Measurements from ENCODE around the gene ARFRP1. TPM values are rescaled to one million over a fixed set of nuclear protein-coding genes. Genes with fewer than 3 reads are reported as not detected.
A peak's percentile ranks its signal among the peaks of the same experiment; 100 is the strongest.

The ARFRP1 gene
- total RNA-seq, 2 experiments from 2014 or later = 53.3 to 82.1 TPM

DNA sequence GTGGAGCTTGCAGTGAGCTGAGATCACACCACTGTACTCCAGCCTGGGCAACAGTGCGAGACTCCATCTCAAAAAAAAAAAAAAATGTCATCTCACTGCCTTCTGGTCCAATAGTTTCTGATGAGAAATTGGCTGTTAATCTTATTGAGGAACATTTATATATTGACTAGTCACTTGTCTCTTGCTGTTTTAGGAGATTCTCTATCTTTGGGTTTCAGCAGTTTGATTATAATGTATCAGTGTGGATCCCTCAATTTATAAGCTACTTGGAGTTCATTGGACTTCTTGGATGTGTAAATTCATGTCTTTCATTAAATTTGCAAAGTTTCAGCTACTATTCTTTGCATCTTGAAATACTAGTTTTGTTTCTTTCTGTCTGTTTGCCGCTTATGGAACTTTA, 11.2 kb upstream of the ARFRP1 start:
- Histone ChIP-seq H3K4me3 (ENCODE audit: low read depth, low read length, poor library complexity, severe bottlenecking) (no peak overlapping the region), H2AFZ (ENCODE audit: low read length) (no peak overlapping the region), H3K79me2 (ENCODE audit: insufficient read depth, low read depth, low read length) (peaks cover 71% of the 10 kb centered on the region), H3K9me2 (ENCODE audit: insufficient read depth, low read length) (no peaks in the 10 kb centered on the region), H3K36me3 (ENCODE audit: insufficient read depth, low read length) (peaks cover 97% of the 10 kb centered on the region), H4K20me1 (ENCODE audit: insufficient read depth, low read length) (no peaks in the 10 kb centered on the region), H3K4me1 (ENCODE audit: insufficient read depth, low read length, poor library complexity, severe bottlenecking) (no peaks in the 10 kb centered on the region), H3K9me3 (ENCODE audit: low read length) (peaks cover 32% of the 10 kb centered on the region), H3K4me2 (ENCODE audit: low read length) (no peak overlapping the region), H3K27ac (ENCODE audit: low read depth, low read length, poor library complexity, severe bottlenecking) (no peak overlapping the region)
- no TSS peak for BruUV-seq (replicated peaks)
- TF ChIP-seq EZH2phosphoT487 (IDR thresholded peaks at IDR 0.05; ENCODE audit: borderline replicate concordance, low read depth, low read length) = no peak
- TF ChIP-seq, protein P1, sequence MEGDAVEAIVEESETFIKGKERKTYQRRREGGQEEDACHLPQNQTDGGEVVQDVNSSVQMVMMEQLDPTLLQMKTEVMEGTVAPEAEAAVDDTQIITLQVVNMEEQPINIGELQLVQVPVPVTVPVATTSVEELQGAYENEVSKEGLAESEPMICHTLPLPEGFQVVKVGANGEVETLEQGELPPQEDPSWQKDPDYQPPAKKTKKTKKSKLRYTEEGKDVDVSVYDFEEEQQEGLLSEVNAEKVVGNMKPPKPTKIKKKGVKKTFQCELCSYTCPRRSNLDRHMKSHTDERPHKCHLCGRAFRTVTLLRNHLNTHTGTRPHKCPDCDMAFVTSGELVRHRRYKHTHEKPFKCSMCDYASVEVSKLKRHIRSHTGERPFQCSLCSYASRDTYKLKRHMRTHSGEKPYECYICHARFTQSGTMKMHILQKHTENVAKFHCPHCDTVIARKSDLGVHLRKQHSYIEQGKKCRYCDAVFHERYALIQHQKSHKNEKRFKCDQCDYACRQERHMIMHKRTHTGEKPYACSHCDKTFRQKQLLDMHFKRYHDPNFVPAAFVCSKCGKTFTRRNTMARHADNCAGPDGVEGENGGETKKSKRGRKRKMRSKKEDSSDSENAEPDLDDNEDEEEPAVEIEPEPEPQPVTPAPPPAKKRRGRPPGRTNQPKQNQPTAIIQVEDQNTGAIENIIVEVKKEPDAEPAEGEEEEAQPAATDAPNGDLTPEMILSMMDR (conservative IDR thresholded peaks at IDR 0.05; ENCODE audit: low read length) = no peak
- intact Hi-C loops (cut with micrococcal nuclease; ENCODE audit: unreplicated experiment) = no loop called here
- DNase-seq (ENCODE audit: low spot score) = no peak
- POLR2A ChIA-PET = interaction anchor here (0.7 to 1.2 kb wide), 2 partner anchors 8 to 9 kb away, joined by 4 to 5 read pairs; no protein-coding TSS in a partner anchor
- CTCF ChIA-PET (ENCODE audit: unreplicated experiment) = no interaction called here

DNA sequence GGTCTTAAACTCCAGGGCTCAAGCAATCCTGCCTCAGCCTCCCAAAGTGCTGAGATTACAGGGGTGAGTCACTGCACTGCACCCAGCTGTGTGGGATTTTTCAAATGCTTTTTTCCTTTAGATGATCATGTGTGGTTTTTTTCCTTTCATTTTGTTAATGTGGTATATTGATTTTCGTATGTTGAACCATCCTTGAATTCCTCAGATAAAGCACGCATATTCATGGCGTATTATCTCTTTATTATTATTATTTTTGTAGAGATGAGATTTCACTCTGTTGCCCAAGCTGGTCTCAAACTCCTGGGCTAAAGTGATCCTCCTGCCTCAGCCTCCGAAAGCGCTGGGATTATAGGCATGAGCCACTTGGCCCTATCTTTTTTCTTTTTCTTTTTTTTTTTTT, 7.1 kb upstream of the ARFRP1 start:
- DNase-seq (ENCODE audit: low spot score) = no peak
- TF ChIP-seq, protein P1 (conservative IDR thresholded peaks at IDR 0.05; ENCODE audit: low read length) = no peak
- Histone ChIP-seq H3K9me2 (ENCODE audit: insufficient read depth, low read length) (no peaks in the 10 kb centered on the region), H4K20me1 (ENCODE audit: insufficient read depth, low read length) (no peaks in the 10 kb centered on the region), H3K4me1 (ENCODE audit: insufficient read depth, low read length, poor library complexity, severe bottlenecking) (peaks cover 10% of the 10 kb centered on the region), H3K4me3 (ENCODE audit: low read depth, low read length, poor library complexity, severe bottlenecking) (no peak overlapping the region), H3K79me2 (ENCODE audit: insufficient read depth, low read depth, low read length) (peaks cover 96% of the 10 kb centered on the region), H3K9me3 (ENCODE audit: low read length) (peaks cover 42% of the 10 kb centered on the region), H2AFZ (ENCODE audit: low read length) (no peak overlapping the region), H3K4me2 (ENCODE audit: low read length) (no peak overlapping the region), H3K27ac (ENCODE audit: low read depth, low read length, poor library complexity, severe bottlenecking) (no peak overlapping the region), H3K36me3 (ENCODE audit: insufficient read depth, low read length) (peaks cover 100% of the 10 kb centered on the region)
- ChIA-PET POLR2A (no interaction called here), CTCF (ENCODE audit: unreplicated experiment) (no interaction called here)
- no TSS peak for BruUV-seq (replicated peaks)
- intact Hi-C loops (cut with micrococcal nuclease; ENCODE audit: unreplicated experiment) = no loop called here

GRCh38 chr20:63712191-63712590, 4.4 kb upstream of the ARFRP1 start:
- TF ChIP-seq, protein P1 (conservative IDR thresholded peaks at IDR 0.05; ENCODE audit: low read length) = no peak
- TF ChIP-seq EZH2phosphoT487 (IDR thresholded peaks at IDR 0.05; ENCODE audit: borderline replicate concordance, low read depth, low read length) = no peak
- ChIA-PET CTCF (ENCODE audit: unreplicated experiment) (no interaction called here), POLR2A (no interaction called here)
- H3K4me1 ChIP-seq (ENCODE audit: insufficient read depth, low read length, poor library complexity, severe bottlenecking) = peaks cover 22% of the 10 kb centered on the region
- TSS peak; percentile 52 for BruUV-seq (replicated peaks)
- H3K9me3 ChIP-seq (ENCODE audit: low read length) = peaks cover 28% of the 10 kb centered on the region
- DNase-seq (ENCODE audit: low spot score) = no peak
- H3K27ac ChIP-seq (ENCODE audit: low read depth, low read length, poor library complexity, severe bottlenecking) = no peak overlapping the region
- H3K9me2 ChIP-seq (ENCODE audit: insufficient read depth, low read length) = no peaks in the 10 kb centered on the region
- peaks cover 93% of the 10 kb centered on the region for H3K79me2 ChIP-seq (ENCODE audit: insufficient read depth, low read depth, low read length)
- H2AFZ ChIP-seq (ENCODE audit: low read length) = no peak overlapping the region
- peaks cover 85% of the 10 kb centered on the region for H3K36me3 ChIP-seq (ENCODE audit: insufficient read depth, low read length)
- H4K20me1 ChIP-seq (ENCODE audit: insufficient read depth, low read length) = no peaks in the 10 kb centered on the region
- H3K4me3 ChIP-seq (ENCODE audit: low read depth, low read length, poor library complexity, severe bottlenecking) = no peak overlapping the region
- intact Hi-C loops (cut with micrococcal nuclease; ENCODE audit: unreplicated experiment) = no loop called here
- no peak overlapping the region for H3K4me2 ChIP-seq (ENCODE audit: low read length)
